ENCODE results near the gene NRCAM.
"Not testable (repeated sequence)": the region's sequence is repeated elsewhere in the genome, so short reads cannot be mapped to it uniquely, and the experiment has no call there.

Gene NRCAM

GRCh38 chr7:108455998-108456677, at the start of gene NRCAM:
Gene NRCAM (minus strand): TSS chr7:108456436. CDS start chr7:108240064, 216,372 bp downstream.
- DNase-seq = peak; percentile 89 to 97 (median 95)

- not testable (repeated sequence) for DNase-seq
Measured at GRCh38 chr7:108504576-108504975, 48.3 kb upstream of the NRCAM start.

- no peak for DNase-seq
Measured at GRCh38 chr7:108503112-108504026, 47.1 kb upstream of the NRCAM start.

- no peak for DNase-seq
Measured at GRCh38 chr7:108499566-108499965, 43.3 kb upstream of the NRCAM start.

- DNase-seq = no peak
Measured at GRCh38 chr7:108498481-108498880, 42.2 kb upstream of the NRCAM start.

- peak; percentile 54 to 84 (median 79) for DNase-seq
Measured at GRCh38 chr7:108497082-108497725, 41.0 kb upstream of the NRCAM start.

GRCh38 chr7:108492742-108493141, 36.5 kb upstream of the NRCAM start:
- DNase-seq = peak in 1 of 3 experiments; percentile 39

GRCh38 chr7:108488768-108489538, 32.7 kb upstream of the NRCAM start:
- no peak for DNase-seq

GRCh38 chr7:108487646-108488045, 31.4 kb upstream of the NRCAM start:
- no peak for DNase-seq

- no peak for DNase-seq
Measured at GRCh38 chr7:108486291-108486966, 30.2 kb upstream of the NRCAM start.

- no peak for DNase-seq
Measured at GRCh38 chr7:108484137-108484536, 27.9 kb upstream of the NRCAM start.

GRCh38 chr7:108480311-108480710, 24.1 kb upstream of the NRCAM start:
- no peak for DNase-seq

GRCh38 chr7:108479751-108480150, 23.5 kb upstream of the NRCAM start:
- no peak for DNase-seq

GRCh38 chr7:108479118-108479517, 22.9 kb upstream of the NRCAM start:
- DNase-seq = no peak

- DNase-seq = no peak
Measured at GRCh38 chr7:108468246-108468645, 12.0 kb upstream of the NRCAM start.

GRCh38 chr7:108467391-108467790, 11.2 kb upstream of the NRCAM start:
- DNase-seq = no peak

- DNase-seq = not testable (repeated sequence)
Measured at GRCh38 chr7:108466322-108466721, 10.1 kb upstream of the NRCAM start.

- no peak for DNase-seq
Measured at GRCh38 chr7:108464743-108465142, 8.5 kb upstream of the NRCAM start.

- no peak for DNase-seq
Measured at GRCh38 chr7:108463613-108464012, 7.4 kb upstream of the NRCAM start.

GRCh38 chr7:108461840-108462239, 5.6 kb upstream of the NRCAM start:
- no peak for DNase-seq

- no peak for DNase-seq
Measured at GRCh38 chr7:108460964-108461363, 4.7 kb upstream of the NRCAM start.

- DNase-seq = peak; percentile 48 to 76 (median 70)
Measured at GRCh38 chr7:108459922-108460551, 3.8 kb upstream of the NRCAM start.
